ENCODE data around the gene ZNF41. TPM values are rescaled to one million over a fixed set of nuclear protein-coding genes. Genes with fewer than 3 reads are reported as not detected.

ZNF41 gene
- total RNA-seq, 1 experiment from 2014 or later: 2.5 TPM

DNA sequence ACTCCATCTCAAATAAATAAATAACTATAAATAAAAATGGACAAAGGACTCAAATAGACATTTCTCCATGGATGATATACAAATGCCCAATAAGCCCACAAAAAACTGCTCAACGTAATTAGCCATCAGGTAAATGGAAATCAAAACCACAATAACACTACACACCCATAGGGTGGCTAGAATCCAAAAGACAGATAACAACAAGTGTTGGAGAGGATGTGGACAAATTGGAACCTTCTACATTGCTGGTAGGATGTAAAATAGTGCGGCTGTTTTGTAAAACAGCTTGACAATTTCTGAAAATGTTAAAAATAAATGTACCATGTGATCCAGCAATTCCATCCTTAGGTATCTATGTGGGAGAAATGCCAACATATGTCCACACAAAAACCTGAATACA lies 60.6 kb downstream of the ZNF41 start:
- H3K36me3 Mint-ChIP-seq (ENCODE audit: insufficient read depth in 1 of 3, low read depth in 3 of 3): peaks cover 0 to 7% (median 2%) of the 10 kb centered on the region in 3 experiments; a peak in 4 of 7 replicates
- no peaks in the 10 kb centered on the region for H3K27me3 ChIP-seq (ENCODE audit: insufficient read depth, low read length)
- no peak overlapping the region for H2AK5ac ChIP-seq (ENCODE audit: insufficient read length, low read length)
- no peak overlapping the region for H2BK120ac ChIP-seq (ENCODE audit: low read depth, low read length, poor library complexity, severe bottlenecking)
- no peak for DNase-seq
- H3K4me1 ChIP-seq (ENCODE audit: insufficient read depth, low read length): no peaks in the 10 kb centered on the region
- H3K79me1 ChIP-seq (ENCODE audit: insufficient read depth, low read depth, low read length, poor library complexity, severe bottlenecking): no peaks in the 10 kb centered on the region
- no peak overlapping the region for H2BK12ac ChIP-seq (ENCODE audit: insufficient read length, low read depth, low read length)
- no peak overlapping the region for H4K91ac ChIP-seq (ENCODE audit: insufficient read length, low read depth, low read length)
- no peak overlapping the region for H2BK15ac ChIP-seq (ENCODE audit: low read depth, low read length)
- no peak overlapping the region for H3K23ac ChIP-seq (ENCODE audit: insufficient read length, low read depth, low read length)
- H3K14ac ChIP-seq (ENCODE audit: insufficient read depth, low read length): no peak overlapping the region
- H3K27me3 Mint-ChIP-seq (ENCODE audit: low read depth): peaks cover 5% of the 10 kb centered on the region
- H3T11ph ChIP-seq (ENCODE audit: low read length): no peak overlapping the region
- H3K4me2 ChIP-seq (ENCODE audit: insufficient read depth, insufficient read length, low read length): no peak overlapping the region
- no peak overlapping the region for H3K27ac ChIP-seq (ENCODE audit: insufficient read length, low read depth, low read length)
- no peak overlapping the region for H2BK20ac ChIP-seq (ENCODE audit: low read depth, low read length, poor library complexity, severe bottlenecking)
- no peaks in the 10 kb centered on the region for H3K4me1 Mint-ChIP-seq
- no peak overlapping the region for H2BK5ac ChIP-seq (ENCODE audit: insufficient read length, low read length)
- no CpG with 5 or more reads among the region's 2 CpGs for WGBS (ENCODE audit: extremely low coverage, insufficient read length, low lambda C conversion rate)
- no peak overlapping the region for H3K4me3 Mint-ChIP-seq
- no peaks in the 10 kb centered on the region for H3K23me2 ChIP-seq (ENCODE audit: insufficient read length, low read depth, low read length, poor library complexity, severe bottlenecking)
- H3K56ac ChIP-seq (ENCODE audit: insufficient read length, low read depth, low read length): no peak overlapping the region
- H4K20me1 ChIP-seq (ENCODE audit: control insufficient read depth, insufficient read depth, insufficient read length): no peaks in the 10 kb centered on the region
- H3K9me3 Mint-ChIP-seq: peaks cover 77 to 80% of the 10 kb centered on the region in 2 experiments
- no peak overlapping the region for H4K8ac ChIP-seq (replicated peaks; ENCODE audit: insufficient read length, low read depth, low read length)
- TF ChIP-seq, protein P1, sequence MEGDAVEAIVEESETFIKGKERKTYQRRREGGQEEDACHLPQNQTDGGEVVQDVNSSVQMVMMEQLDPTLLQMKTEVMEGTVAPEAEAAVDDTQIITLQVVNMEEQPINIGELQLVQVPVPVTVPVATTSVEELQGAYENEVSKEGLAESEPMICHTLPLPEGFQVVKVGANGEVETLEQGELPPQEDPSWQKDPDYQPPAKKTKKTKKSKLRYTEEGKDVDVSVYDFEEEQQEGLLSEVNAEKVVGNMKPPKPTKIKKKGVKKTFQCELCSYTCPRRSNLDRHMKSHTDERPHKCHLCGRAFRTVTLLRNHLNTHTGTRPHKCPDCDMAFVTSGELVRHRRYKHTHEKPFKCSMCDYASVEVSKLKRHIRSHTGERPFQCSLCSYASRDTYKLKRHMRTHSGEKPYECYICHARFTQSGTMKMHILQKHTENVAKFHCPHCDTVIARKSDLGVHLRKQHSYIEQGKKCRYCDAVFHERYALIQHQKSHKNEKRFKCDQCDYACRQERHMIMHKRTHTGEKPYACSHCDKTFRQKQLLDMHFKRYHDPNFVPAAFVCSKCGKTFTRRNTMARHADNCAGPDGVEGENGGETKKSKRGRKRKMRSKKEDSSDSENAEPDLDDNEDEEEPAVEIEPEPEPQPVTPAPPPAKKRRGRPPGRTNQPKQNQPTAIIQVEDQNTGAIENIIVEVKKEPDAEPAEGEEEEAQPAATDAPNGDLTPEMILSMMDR (conservative IDR thresholded peaks at IDR 0.05): no peak
- H3K9ac ChIP-seq (ENCODE audit: extremely low read depth, insufficient read length, low read length): no peak overlapping the region
- no peak overlapping the region for H4K5ac ChIP-seq (ENCODE audit: insufficient read length, low read depth, low read length)
- no peak overlapping the region for H3K18ac ChIP-seq (ENCODE audit: insufficient read length, low read depth, low read length)
- H3K27ac Mint-ChIP-seq: no peak overlapping the region
- H2AFZ ChIP-seq (ENCODE audit: low read length): no peak overlapping the region
- H3K79me2 ChIP-seq (ENCODE audit: insufficient read depth, low read length): no peaks in the 10 kb centered on the region
- peaks cover 37% of the 10 kb centered on the region for H3K9me3 ChIP-seq (ENCODE audit: control insufficient read depth, low read depth, low read length)
- H3K4ac ChIP-seq (ENCODE audit: low read depth, low read length): no peak overlapping the region
